ENCODE data around the gene DUSP22.

Gene DUSP22

GRCh38 chr6:382883-383810 lies 90.9 kb downstream of the DUSP22 start:
- DNase-seq = no peak

GRCh38 chr6:383856-384255 lies 91.6 kb downstream of the DUSP22 start:
- DNase-seq = no peak

GRCh38 chr6:384898-385297 lies 92.6 kb downstream of the DUSP22 start:
- no peak for DNase-seq

GRCh38 chr6:385614-386013 lies 93.3 kb downstream of the DUSP22 start:
- DNase-seq = no peak

- DNase-seq = no peak
These were observed 94.5 kb downstream of the DUSP22 start for GRCh38 chr6:386688-387266.

GRCh38 chr6:387293-387741 lies 95.0 kb downstream of the DUSP22 start:
- DNase-seq = no peak

- DNase-seq = no peak
These were observed 96.1 kb downstream of the DUSP22 start for GRCh38 chr6:388202-388903.

GRCh38 chr6:389143-389542 lies 96.9 kb downstream of the DUSP22 start:
- DNase-seq = no peak

- peak; percentile 29 for DNase-seq
These were observed 97.3 kb downstream of the DUSP22 start for GRCh38 chr6:389622-390021.

- peak; percentile 74 for DNase-seq
These were observed 98.7 kb downstream of the DUSP22 start for GRCh38 chr6:390914-391558.

GRCh38 chr6:391559-392440 lies 99.5 kb downstream of the DUSP22 start, which contains the start of gene IRF4:
Gene IRF4, plus strand, starts transcription at chr6:391752. Its CDS starts 1,401 bp downstream, at chr6:393153.
- peak; percentile 81 for DNase-seq

- DNase-seq = peak; percentile 55
These were observed 100.4 kb downstream of the DUSP22 start for GRCh38 chr6:392441-393390.

GRCh38 chr6:393391-394221 lies 101.3 kb downstream of the DUSP22 start:
- peak; percentile 50 for DNase-seq

- DNase-seq = peak; percentile 29
These were observed 102.5 kb downstream of the DUSP22 start for GRCh38 chr6:394641-395289.

GRCh38 chr6:395432-396125 lies 103.3 kb downstream of the DUSP22 start:
- peak; percentile 29 for DNase-seq

- DNase-seq = no peak
These were observed 103.8 kb downstream of the DUSP22 start for GRCh38 chr6:396126-396520.

- peak; percentile 24 for DNase-seq
These were observed 104.8 kb downstream of the DUSP22 start for GRCh38 chr6:397056-397455.

GRCh38 chr6:397604-398003 lies 105.3 kb downstream of the DUSP22 start:
- peak; percentile 22 for DNase-seq

GRCh38 chr6:398065-398464 lies 105.8 kb downstream of the DUSP22 start:
- peak; percentile 10 for DNase-seq
